PFSK-1 (cell line): ENCODE measurements around the gene INPP5A.

Source experiments
- POLR2AphosphoS5 ChIP-seq: IDR thresholded peaks from 2 replicates; pipeline ENCODE4 v1.6.1; 2012; ENCODE audit warnings: low read depth, mild to moderate bottlenecking, control low read depth, low read length, moderate library complexity
- SIN3A ChIP-seq: IDR thresholded peaks from 2 replicates; pipeline ENCODE4 v1.6.1; 2012; ENCODE audit warnings: mild to moderate bottlenecking, low read length, moderate library complexity, borderline replicate concordance; ENCODE audit not compliant: insufficient read depth
- TAF1 ChIP-seq: IDR thresholded peaks from 2 replicates; pipeline ENCODE4 v1.6.1; 2012; ENCODE audit warnings: low read length, control low read depth, borderline replicate concordance; ENCODE audit not compliant: insufficient read depth

DNA sequence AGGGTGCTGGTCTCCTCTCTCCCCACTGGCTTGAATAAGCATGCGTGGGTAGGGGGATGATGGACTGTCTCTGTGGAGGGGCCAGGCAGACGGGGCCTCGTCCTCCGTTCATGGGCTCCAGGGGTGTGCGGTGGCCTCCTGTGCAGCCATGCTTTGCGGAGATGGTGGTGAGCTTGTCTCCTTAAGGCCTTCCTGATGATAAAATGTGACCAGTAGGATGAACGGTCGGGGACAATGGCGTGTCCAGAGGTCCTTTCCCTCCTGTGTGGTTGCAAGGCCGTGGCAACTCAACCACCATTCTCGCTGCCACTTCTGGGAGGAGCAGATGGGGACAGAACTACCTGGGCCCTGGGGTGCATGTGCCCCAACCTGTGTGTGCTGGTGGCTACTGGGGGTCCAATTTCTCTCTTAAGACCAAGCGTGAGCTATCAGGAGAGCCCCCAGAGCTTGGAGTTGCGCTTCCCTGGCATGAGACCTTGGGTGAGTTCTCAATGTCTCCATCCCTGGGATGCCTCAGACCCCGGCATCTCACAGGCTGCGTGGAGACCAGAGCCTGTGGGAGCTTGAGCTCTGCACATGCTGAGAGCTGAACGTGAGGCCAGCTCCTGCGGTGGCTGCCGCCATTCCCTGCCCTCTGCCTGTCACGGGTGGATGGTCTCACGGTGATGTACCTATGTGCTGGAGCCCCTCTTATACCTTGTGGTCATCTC is 112.2 kb downstream of the INPP5A start:
- TF ChIP-seq TAF1: no peak
- no peak for TF ChIP-seq POLR2AphosphoS5
- TF ChIP-seq SIN3A: no peak
